OCI-LY7 (cell line): Measurements from ENCODE around the gene HEPN1. TPM values are rescaled to one million over a fixed set of nuclear protein-coding genes. Genes with fewer than 3 reads are reported as not detected.

ENCODE experiments used
- BruUV-seq: library from RNA; stranded (reverse); fragments of 400-500 nt; replicated peaks from 2 replicates; lab custom pipeline; 2021; lab: Mats Ljungman, UMichigan
- CTCF ChIA-PET: fragments of 300-600 bp; sonication (Branson Sonifier 250); formaldehyde crosslinking; loops from one replicate; lab custom pipeline; 2022; ENCODE audit warnings: antibody characterized with exemption; ENCODE audit not compliant: unreplicated experiment; lab: Charles Lee
- POLR2A ChIA-PET: fragments of 300-600 bp; sonication (Branson Sonifier 250); formaldehyde crosslinking; loops from one replicate; lab custom pipeline; 2022; ENCODE audit warnings: antibody characterized with exemption; lab: Charles Lee
- DNase-seq: peaks from one replicate; pipeline ENCODE4 v3.0.0-alpha.2; 2015; ENCODE audit warnings: low spot score
- H2AFZ ChIP-seq: fragments of 200-600 bp; sonication (generic), shearing (Covaris generic); 2 replicates; pipeline ENCODE4 v1.6.1; 2014; ENCODE audit warnings: mild to moderate bottlenecking, antibody characterized with exemption, low read length, moderate library complexity
- H3K27ac ChIP-seq: fragments of 200-600 bp; sonication (generic); 2 replicates; pipeline ENCODE4 v1.5.1; 2014; ENCODE audit warnings: mixed run types, low read depth, mild to moderate bottlenecking, moderate library complexity, low read length, inconsistent platforms; ENCODE audit not compliant: poor library complexity, severe bottlenecking
- H3K36me3 ChIP-seq: fragments of 200-600 bp; sonication (generic); 2 replicates; pipeline ENCODE4 v1.6.1; 2014; ENCODE audit warnings: mild to moderate bottlenecking, antibody characterized with exemption, low read length, moderate library complexity, mixed read lengths; ENCODE audit not compliant: insufficient read depth
- H3K4me1 ChIP-seq: fragments of 200-600 bp; sonication (generic); 2 replicates; pipeline ENCODE4 v1.5.1; 2014; ENCODE audit warnings: mild to moderate bottlenecking, low read length; ENCODE audit not compliant: insufficient read depth, poor library complexity, severe bottlenecking
- H3K4me2 ChIP-seq: fragments of 200-600 bp; sonication (generic); 2 replicates; pipeline ENCODE4 v1.6.1; 2014; ENCODE audit warnings: mild to moderate bottlenecking, low read length
- H3K4me3 ChIP-seq: fragments of 200-600 bp; sonication (generic); 2 replicates; pipeline ENCODE4 v1.5.1; 2014; ENCODE audit warnings: mild to moderate bottlenecking, low read depth, low read length; ENCODE audit not compliant: poor library complexity, severe bottlenecking
- H3K79me2 ChIP-seq: fragments of 200-600 bp; sonication (generic); 2 replicates; pipeline ENCODE4 v1.6.1; 2016; ENCODE audit warnings: low read depth, mild to moderate bottlenecking, low read length, moderate library complexity, mixed read lengths; ENCODE audit not compliant: insufficient read depth
- H3K9me2 ChIP-seq: fragments of 200-600 bp; sonication (generic); 2 replicates; pipeline ENCODE4 v1.6.1; 2016; ENCODE audit warnings: mild to moderate bottlenecking, low read length, mixed read lengths; ENCODE audit not compliant: insufficient read depth
- H3K9me3 ChIP-seq: fragments of 200-600 bp; sonication (generic); 2 replicates; pipeline ENCODE4 v1.6.1; 2014; ENCODE audit warnings: mild to moderate bottlenecking, mixed run types, low read length, mixed read lengths
- H4K20me1 ChIP-seq: fragments of 200-600 bp; sonication (generic); 2 replicates; pipeline ENCODE4 v1.6.1; 2014; ENCODE audit warnings: mild to moderate bottlenecking, antibody characterized with exemption, low read length, moderate library complexity, mixed read lengths; ENCODE audit not compliant: insufficient read depth
- EZH2phosphoT487 ChIP-seq: fragments of 200-600 bp; sonication (generic); IDR thresholded peaks from 2 replicates; pipeline ENCODE4 v1.6.1; 2018; ENCODE audit warnings: low read depth, borderline replicate concordance, mild to moderate bottlenecking, mixed run types, antibody characterized with exemption, low read length, moderate library complexity, mixed read lengths
- intact Hi-C: fragments of 100-400 bp; cut with micrococcal nuclease; formaldehyde crosslinking; loops from one replicate; pipeline ENCODE4 v1.10.0; 2022; ENCODE audit not compliant: unreplicated experiment
- total RNA-seq, 2 experiments: library from RNA; depleted of rRNA in 1 of 2; stranded (reverse); fragments of >200 nt in 1 of 2; shearing (Covaris generic) in 1 of 2; gene quantifications; 2 replicates each; pipeline ENCODE4 v1.2.3, GENCODE V29; 2014 to 2022
- TF ChIP-seq, protein P1 (sequence below): fragments of 200-600 bp; sonication (generic); conservative IDR thresholded peaks from 2 replicates; pipeline ENCODE4 v1.5.1; 2014; ENCODE audit warnings: mild to moderate bottlenecking, antibody characterized with exemption, low read length, moderate library complexity, mixed read lengths

HEPN1 gene
- total RNA-seq, 2 experiments from 2014 or later = not detected

DNA sequence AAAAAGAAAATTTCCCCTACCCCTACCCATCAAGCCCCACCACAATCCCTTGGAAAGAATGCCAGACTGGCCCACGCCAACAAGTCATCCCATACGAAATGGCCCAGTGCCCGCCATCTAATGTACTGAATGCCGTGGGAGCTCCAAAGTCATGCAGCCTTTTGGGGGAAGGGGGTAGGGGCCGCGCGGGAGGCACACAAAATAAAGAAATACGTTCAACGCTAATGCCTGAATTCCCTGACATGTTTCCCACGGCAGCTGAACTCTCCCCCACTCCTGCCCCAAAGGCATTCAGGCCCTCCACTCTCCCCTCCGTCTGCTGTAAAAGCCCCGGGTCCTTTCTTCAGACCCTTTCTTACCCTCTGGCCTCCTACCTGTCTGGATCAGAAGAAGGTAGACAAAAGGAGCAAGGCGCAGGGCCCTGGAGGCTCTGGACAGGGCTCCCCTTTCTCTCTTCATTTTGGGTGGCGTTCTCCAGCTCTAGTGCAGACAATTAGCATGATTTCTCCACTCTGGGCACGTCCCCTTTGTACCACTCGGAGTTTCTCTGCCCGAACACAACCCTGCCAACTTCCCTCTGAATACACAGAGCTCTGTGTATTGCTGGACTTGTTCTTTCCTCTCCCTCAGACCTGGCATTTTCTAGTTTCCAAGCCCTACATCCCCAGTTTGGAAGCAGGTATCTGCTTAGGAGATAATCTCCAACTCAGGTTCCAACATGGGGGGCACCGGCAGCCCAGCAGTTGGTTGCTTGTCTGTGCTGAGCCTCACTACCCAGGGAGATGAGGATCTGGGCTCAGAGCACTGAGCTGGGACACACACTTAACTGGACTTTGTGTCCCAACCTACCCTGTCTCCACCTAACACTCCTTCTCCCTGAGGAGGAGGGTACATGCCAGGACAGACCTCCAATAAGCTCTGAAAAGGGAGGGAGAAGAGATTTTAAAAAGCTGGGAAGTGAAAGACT is 16.8 kb downstream of the HEPN1 start, which contains the start of gene HEPACAM:
Gene HEPACAM (minus strand): TSS at position 500 of the 967 bp plus-strand sequence. CDS start 41 bp downstream, at position 459.
- POLR2A ChIA-PET = interaction anchor here (1.0 kb wide), 1 partner anchor 18 kb away, joined by 8 read pairs; no protein-coding TSS in a partner anchor
- Histone ChIP-seq H4K20me1 (no peaks in the 10 kb centered on the region), H2AFZ (no peak within 1 kb of the TSS), H3K79me2 (no peaks in the 10 kb centered on the region), H3K9me2 (no peaks in the 10 kb centered on the region), H3K36me3 (no peaks in the 10 kb centered on the region), H3K4me3 (no peak within 1 kb of the TSS), H3K4me1 (no peaks in the 10 kb centered on the region), H3K4me2 (no peak within 1 kb of the TSS), H3K27ac (no peak within 1 kb of the TSS), H3K9me3 (no peaks in the 10 kb centered on the region)
- TF ChIP-seq, protein P1, sequence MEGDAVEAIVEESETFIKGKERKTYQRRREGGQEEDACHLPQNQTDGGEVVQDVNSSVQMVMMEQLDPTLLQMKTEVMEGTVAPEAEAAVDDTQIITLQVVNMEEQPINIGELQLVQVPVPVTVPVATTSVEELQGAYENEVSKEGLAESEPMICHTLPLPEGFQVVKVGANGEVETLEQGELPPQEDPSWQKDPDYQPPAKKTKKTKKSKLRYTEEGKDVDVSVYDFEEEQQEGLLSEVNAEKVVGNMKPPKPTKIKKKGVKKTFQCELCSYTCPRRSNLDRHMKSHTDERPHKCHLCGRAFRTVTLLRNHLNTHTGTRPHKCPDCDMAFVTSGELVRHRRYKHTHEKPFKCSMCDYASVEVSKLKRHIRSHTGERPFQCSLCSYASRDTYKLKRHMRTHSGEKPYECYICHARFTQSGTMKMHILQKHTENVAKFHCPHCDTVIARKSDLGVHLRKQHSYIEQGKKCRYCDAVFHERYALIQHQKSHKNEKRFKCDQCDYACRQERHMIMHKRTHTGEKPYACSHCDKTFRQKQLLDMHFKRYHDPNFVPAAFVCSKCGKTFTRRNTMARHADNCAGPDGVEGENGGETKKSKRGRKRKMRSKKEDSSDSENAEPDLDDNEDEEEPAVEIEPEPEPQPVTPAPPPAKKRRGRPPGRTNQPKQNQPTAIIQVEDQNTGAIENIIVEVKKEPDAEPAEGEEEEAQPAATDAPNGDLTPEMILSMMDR = no peak
- no peak for DNase-seq
- intact Hi-C loops = no loop called here
- CTCF ChIA-PET = no interaction called here
- BruUV-seq = no TSS peak

DNA sequence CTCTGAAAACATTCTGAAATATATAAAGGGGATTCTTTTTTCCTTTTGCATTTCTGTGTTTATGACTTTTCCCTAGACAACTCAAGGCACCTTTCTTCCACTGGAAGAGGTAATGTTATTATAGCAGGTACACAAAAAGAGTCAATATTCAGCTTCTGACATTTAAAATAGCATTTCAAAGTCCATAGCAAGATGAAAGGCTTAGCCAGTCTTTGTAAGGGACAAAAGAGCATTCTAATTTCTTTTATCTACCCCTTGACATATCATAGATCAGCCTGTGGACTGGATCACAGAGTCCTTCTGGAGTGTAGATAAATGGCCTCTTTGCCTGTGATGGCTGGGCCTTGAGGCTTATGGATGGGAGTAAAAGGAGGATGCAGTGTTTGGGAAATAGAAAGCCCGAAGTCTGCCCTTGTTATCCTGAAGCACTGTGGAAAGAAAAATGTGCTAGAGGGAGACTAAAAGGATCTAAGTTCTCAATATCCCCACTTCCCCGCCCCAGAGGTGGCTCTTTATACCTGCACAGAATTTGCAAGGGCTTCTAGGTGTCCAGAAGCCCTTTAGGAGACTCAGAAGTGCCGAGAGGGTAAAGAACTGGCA is 18.4 kb downstream of the HEPN1 start:
- no peaks in the 10 kb centered on the region for H3K4me1 ChIP-seq
- CTCF ChIA-PET = interaction anchor here (0.6 kb wide), 1 partner anchor 431 kb away, joined by 4 read pairs; no protein-coding TSS in a partner anchor
- H3K4me2 ChIP-seq = no peak overlapping the region
- H3K9me2 ChIP-seq = no peaks in the 10 kb centered on the region
- no peaks in the 10 kb centered on the region for H4K20me1 ChIP-seq
- H3K4me3 ChIP-seq = no peak overlapping the region
- no peak overlapping the region for H3K27ac ChIP-seq
- intact Hi-C loops = no loop called here
- no peak overlapping the region for H2AFZ ChIP-seq
- POLR2A ChIA-PET = interaction anchor here (0.5 to 0.8 kb wide), 2 partner anchors 16 to 437 kb away, joined by 3 to 4 read pairs; partner anchors contain the start of gene CCDC15
- no peaks in the 10 kb centered on the region for H3K79me2 ChIP-seq
- no peaks in the 10 kb centered on the region for H3K36me3 ChIP-seq
- no TSS peak for BruUV-seq
- no peak for TF ChIP-seq EZH2phosphoT487
- TF ChIP-seq, protein P1 = no peak
- DNase-seq = no peak
- no peaks in the 10 kb centered on the region for H3K9me3 ChIP-seq
